Measurements from ENCODE around the gene EZH2. TPM values are rescaled to one million over a fixed set of nuclear protein-coding genes. Genes with fewer than 3 reads are reported as not detected.

Gene EZH2
- total RNA-seq, 2 experiments from 2014 or later = 112 to 114 TPM

DNA sequence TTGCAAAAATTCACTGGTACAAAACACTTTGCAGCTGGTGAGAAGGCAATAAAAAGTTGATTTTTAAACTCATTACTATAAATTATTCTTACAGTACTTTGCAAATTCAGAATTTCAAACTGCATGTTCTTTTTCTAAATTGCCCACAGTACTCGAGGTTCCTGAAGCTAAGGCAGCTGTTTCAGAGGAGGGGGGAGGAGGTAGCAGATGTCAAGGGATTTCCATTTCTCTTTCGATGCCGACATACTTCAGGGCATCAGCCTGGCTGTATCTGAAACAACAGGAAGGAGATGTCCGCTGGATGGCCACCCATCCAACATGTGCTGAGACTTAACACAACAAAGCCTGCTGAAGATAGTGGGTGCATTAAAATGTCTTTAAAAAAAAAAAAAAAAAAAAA lies 76.7 kb downstream of the EZH2 start:
- intact Hi-C loops (cut with micrococcal nuclease) = loop anchor here (10.0 kb wide), 1 partner anchor 157 kb away; no protein-coding TSS in a partner anchor
- no peak overlapping the region for H3K27ac Mint-ChIP-seq
- no peaks in the 10 kb centered on the region for H3K4me1 Mint-ChIP-seq (ENCODE audit: low read depth)
- H3K9me3 Mint-ChIP-seq = no peaks in the 10 kb centered on the region
- POLR2A ChIA-PET = interaction anchor here (1.1 to 1.4 kb wide), 2 partner anchors 9 to 28 kb away, joined by 3 read pairs; no protein-coding TSS in a partner anchor
- CTCF ChIA-PET = no interaction called here
- ATAC-seq = no peak
- H3K36me3 Mint-ChIP-seq (ENCODE audit: low read depth) = peaks cover 55% of the 10 kb centered on the region
- H3K27me3 Mint-ChIP-seq = no peaks in the 10 kb centered on the region
- TF ChIP-seq, protein P1, sequence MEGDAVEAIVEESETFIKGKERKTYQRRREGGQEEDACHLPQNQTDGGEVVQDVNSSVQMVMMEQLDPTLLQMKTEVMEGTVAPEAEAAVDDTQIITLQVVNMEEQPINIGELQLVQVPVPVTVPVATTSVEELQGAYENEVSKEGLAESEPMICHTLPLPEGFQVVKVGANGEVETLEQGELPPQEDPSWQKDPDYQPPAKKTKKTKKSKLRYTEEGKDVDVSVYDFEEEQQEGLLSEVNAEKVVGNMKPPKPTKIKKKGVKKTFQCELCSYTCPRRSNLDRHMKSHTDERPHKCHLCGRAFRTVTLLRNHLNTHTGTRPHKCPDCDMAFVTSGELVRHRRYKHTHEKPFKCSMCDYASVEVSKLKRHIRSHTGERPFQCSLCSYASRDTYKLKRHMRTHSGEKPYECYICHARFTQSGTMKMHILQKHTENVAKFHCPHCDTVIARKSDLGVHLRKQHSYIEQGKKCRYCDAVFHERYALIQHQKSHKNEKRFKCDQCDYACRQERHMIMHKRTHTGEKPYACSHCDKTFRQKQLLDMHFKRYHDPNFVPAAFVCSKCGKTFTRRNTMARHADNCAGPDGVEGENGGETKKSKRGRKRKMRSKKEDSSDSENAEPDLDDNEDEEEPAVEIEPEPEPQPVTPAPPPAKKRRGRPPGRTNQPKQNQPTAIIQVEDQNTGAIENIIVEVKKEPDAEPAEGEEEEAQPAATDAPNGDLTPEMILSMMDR (IDR thresholded peaks at IDR 0.05) = no peak
- no peak overlapping the region for H3K4me3 Mint-ChIP-seq
- DNase-seq = no peak

DNA sequence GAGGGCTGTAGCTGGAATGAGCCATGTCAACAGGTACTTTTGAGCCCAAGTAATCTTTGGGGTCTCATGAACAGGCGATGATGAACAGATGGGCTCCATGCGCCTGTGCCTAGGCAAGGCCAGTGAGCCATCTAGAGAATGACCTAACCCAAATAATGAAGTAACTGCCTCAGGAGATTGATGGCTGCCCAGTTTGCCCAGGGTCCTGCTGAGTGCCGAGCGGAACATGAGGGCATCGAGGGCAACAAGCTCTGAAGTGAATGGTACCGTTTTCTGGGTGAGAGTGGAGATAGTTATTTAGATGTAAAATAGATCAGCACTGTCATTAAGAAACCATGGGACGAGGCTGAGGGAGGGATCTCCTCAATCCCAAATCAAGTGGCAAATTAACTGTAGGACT lies 77.9 kb downstream of the EZH2 start:
- no peaks in the 10 kb centered on the region for H3K4me1 Mint-ChIP-seq (ENCODE audit: low read depth)
- ChIA-PET POLR2A (no interaction called here), CTCF (interaction anchor here (1.0 to 1.8 kb wide), 4 partner anchors 10 to 160 kb away, joined by 3 to 6 read pairs (median 4); no protein-coding TSS in a partner anchor)
- TF ChIP-seq, protein P1 (IDR thresholded peaks at IDR 0.05) = no peak
- H3K27me3 Mint-ChIP-seq = no peaks in the 10 kb centered on the region
- intact Hi-C loops (cut with micrococcal nuclease) = loop anchor here (10.0 kb wide), 1 partner anchor 159 kb away; no protein-coding TSS in a partner anchor
- H3K27ac Mint-ChIP-seq = peak overlapping the region; percentile 46
- peaks cover 47% of the 10 kb centered on the region for H3K36me3 Mint-ChIP-seq (ENCODE audit: low read depth)
- ATAC-seq = no peak
- H3K4me3 Mint-ChIP-seq = no peak overlapping the region
- DNase-seq = no peak
- H3K9me3 Mint-ChIP-seq = no peaks in the 10 kb centered on the region

DNA sequence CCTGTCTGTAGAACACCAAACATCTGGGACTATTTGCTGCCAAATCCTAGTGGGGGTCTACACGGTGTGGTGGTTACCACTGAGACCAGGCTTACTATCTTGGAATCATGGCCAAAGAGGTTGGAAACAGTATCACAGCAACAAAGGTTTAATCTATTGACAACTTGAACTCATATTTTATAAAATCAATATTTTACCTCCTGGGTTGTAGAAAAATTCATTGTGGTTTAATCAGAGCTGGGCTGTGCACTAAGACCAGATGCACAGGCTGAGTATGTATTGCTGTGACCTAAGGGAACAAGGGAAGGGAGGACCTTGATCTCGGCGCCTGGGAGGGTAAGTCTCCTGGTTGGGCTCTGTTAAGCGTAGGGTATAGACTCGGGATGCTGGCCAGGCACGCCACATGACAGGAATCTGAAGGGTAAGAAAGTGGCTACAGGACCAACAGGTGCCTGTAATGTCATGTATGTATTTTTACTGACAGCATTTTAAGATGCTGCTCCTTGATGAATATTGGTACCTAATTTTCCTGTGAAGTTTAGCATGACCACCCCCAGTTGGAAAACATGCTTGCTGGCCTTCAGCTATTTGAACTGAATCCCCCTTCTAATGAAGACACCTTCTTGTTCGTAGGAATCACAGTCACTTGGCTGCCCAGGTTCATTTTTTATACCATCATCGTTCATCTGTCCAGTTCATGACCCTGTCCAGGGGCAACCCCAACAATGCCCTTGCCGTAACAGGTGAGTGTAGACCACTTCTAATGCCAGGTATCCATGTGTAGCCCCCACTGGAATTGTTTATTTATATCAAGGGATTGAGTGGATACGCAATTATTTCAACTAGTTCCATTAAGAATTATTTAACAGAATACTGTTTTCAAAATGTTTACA lies 79.5 kb downstream of the EZH2 start:
- Mint-ChIP-seq H3K36me3 (ENCODE audit: low read depth) (peaks cover 49% of the 10 kb centered on the region), H3K4me1 (ENCODE audit: low read depth) (no peaks in the 10 kb centered on the region), H3K27me3 (no peaks in the 10 kb centered on the region), H3K4me3 (no peak overlapping the region), H3K27ac (no peak overlapping the region), H3K9me3 (no peaks in the 10 kb centered on the region)
- ChIA-PET CTCF (interaction anchor here (1.4 to 1.8 kb wide), 3 partner anchors 11 to 163 kb away, joined by 3 to 6 read pairs (median 5); no protein-coding TSS in a partner anchor), POLR2A (interaction anchor here (0.5 to 0.6 kb wide), 3 partner anchors 31 to 334 kb away, joined by 3 to 4 read pairs (median 3); no protein-coding TSS in a partner anchor)
- TF ChIP-seq, protein P1 (IDR thresholded peaks at IDR 0.05) = no peak
- no peak for DNase-seq
- no peak for ATAC-seq
- intact Hi-C loops (cut with micrococcal nuclease) = loop anchor here (10.0 kb wide), 1 partner anchor 160 kb away; no protein-coding TSS in a partner anchor

DNA sequence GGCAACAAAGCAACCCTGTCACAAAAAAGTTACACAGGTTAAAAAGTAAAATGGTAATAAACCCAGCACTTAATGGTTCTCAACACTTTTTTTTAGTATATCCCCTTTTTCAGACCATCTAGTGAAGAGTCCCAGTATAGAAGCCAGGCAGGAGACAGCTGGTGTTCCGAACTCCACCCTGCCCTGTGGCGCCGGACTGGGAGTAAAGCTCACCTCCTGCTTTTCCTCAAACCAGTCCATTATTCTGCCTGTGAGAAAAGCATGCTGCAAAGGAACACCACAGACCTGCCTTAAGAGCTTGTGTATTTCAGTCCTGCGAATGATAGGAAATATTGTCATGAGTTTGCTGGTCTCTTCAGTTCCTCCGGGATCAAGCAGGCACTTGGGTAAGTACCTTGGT lies 81.0 kb downstream of the EZH2 start:
- intact Hi-C loops (cut with micrococcal nuclease) = loop anchor here (10.0 kb wide), 1 partner anchor 162 kb away; no protein-coding TSS in a partner anchor
- Mint-ChIP-seq H3K27ac (no peak overlapping the region), H3K4me1 (ENCODE audit: low read depth) (no peaks in the 10 kb centered on the region), H3K36me3 (ENCODE audit: low read depth) (peaks cover 49% of the 10 kb centered on the region), H3K27me3 (no peaks in the 10 kb centered on the region), H3K9me3 (no peaks in the 10 kb centered on the region), H3K4me3 (no peak overlapping the region)
- ATAC-seq = no peak
- DNase-seq = no peak
- ChIA-PET POLR2A (interaction anchor here (0.6 to 1.7 kb wide), 4 partner anchors 13 to 226 kb away, joined by 3 to 7 read pairs (median 3); no protein-coding TSS in a partner anchor), CTCF (no interaction called here)
- TF ChIP-seq, protein P1 (IDR thresholded peaks at IDR 0.05) = no peak
